Activated B cell treated with CpG ODN at 0.5 μM for 24 hours (primary cell): ENCODE measurements around the gene GSE1. TPM values are rescaled to one million over a fixed set of nuclear protein-coding genes. Genes with fewer than 3 reads are reported as not detected.

Experiments
- ATAC-seq: fragments of 200-7000 bp; cut with Tn5 transposase; one replicate; pipeline ENCODE4 v1.10.0; 2021; ENCODE audit warnings: low read depth, mild to moderate bottlenecking, moderate library complexity
- CTCF ChIA-PET: fragments of 350-600 bp; sonication (Branson Sonifier 250); formaldehyde crosslinking; loops from one replicate; lab custom pipeline; 2021; ENCODE audit warnings: antibody characterized with exemption; lab: Charles Lee
- POLR2A ChIA-PET: fragments of 350-600 bp; sonication (Branson Sonifier 250); formaldehyde crosslinking; loops from one replicate; lab custom pipeline; 2021; ENCODE audit warnings: antibody characterized with exemption; lab: Charles Lee
- DNase-seq: peaks from one replicate; pipeline ENCODE4 v3.0.0; 2022
- H3K27ac Mint-ChIP-seq: one replicate; pipeline ENCODE4 v1.8.0; 2020; ENCODE audit warnings: mixed read lengths
- H3K27me3 Mint-ChIP-seq: one replicate; pipeline ENCODE4 v1.8.0; 2021; ENCODE audit warnings: mixed read lengths
- H3K36me3 Mint-ChIP-seq: one replicate; pipeline ENCODE4 v1.8.0; 2021; ENCODE audit warnings: low read depth, mixed read lengths
- H3K4me1 Mint-ChIP-seq: one replicate; pipeline ENCODE4 v1.8.0; 2021; ENCODE audit warnings: mixed read lengths
- H3K4me3 Mint-ChIP-seq: one replicate; pipeline ENCODE4 v1.8.0; 2020; ENCODE audit warnings: mild to moderate bottlenecking, mixed read lengths
- H3K9me3 Mint-ChIP-seq: one replicate; pipeline ENCODE4 v1.8.0; 2020; ENCODE audit warnings: mixed read lengths
- CTCF ChIP-seq: fragments of 200-600 bp; IDR thresholded peaks from one replicate; pipeline ENCODE4 v1.8.0; 2022; ENCODE audit warnings: antibody characterized with exemption, mild to moderate bottlenecking
- intact Hi-C: fragments of 100-400 bp; cut with micrococcal nuclease; formaldehyde crosslinking; loops from one replicate; pipeline ENCODE4 v1.15.1; 2024
- total RNA-seq: library from RNA; stranded (reverse); gene quantifications from 2 replicates; pipeline ENCODE4 v1.2.3, GENCODE V29; 2022

Gene GSE1
- total RNA-seq, 1 donor from 2014 or later = 48.3 TPM

- ATAC-seq = no peak
- H3K4me1 Mint-ChIP-seq = no peaks in the 10 kb centered on the region
- DNase-seq = no peak
- ChIA-PET POLR2A (interaction anchor here (0.7 kb wide), 1 partner anchor 12 kb away, joined by 8 read pairs; no protein-coding TSS in a partner anchor), CTCF (no interaction called here)
- H3K36me3 Mint-ChIP-seq = peaks cover 20% of the 10 kb centered on the region
- no peaks in the 10 kb centered on the region for H3K9me3 Mint-ChIP-seq
- no peak overlapping the region for H3K27ac Mint-ChIP-seq
- H3K4me3 Mint-ChIP-seq = no peak overlapping the region
- intact Hi-C loops = no loop called here
- no peak for TF ChIP-seq CTCF
- no peaks in the 10 kb centered on the region for H3K27me3 Mint-ChIP-seq
Observed at GRCh38 chr16:85706449-85707034, 93.4 kb downstream of the GSE1 start.

GRCh38 chr16:85707528-85708095 is 94.5 kb downstream of the GSE1 start:
- TF ChIP-seq CTCF = no peak
- no peak for DNase-seq
- intact Hi-C loops = no loop called here
- no peak for ATAC-seq
- H3K9me3 Mint-ChIP-seq = peaks cover 4% of the 10 kb centered on the region
- ChIA-PET CTCF (no interaction called here), POLR2A (no interaction called here)
- H3K36me3 Mint-ChIP-seq = peaks cover 31% of the 10 kb centered on the region
- no peaks in the 10 kb centered on the region for H3K27me3 Mint-ChIP-seq
- no peak overlapping the region for H3K4me3 Mint-ChIP-seq
- no peak overlapping the region for H3K27ac Mint-ChIP-seq
- no peaks in the 10 kb centered on the region for H3K4me1 Mint-ChIP-seq

GRCh38 chr16:85708338-85708737 is 95.2 kb downstream of the GSE1 start:
- ChIA-PET CTCF (interaction anchor here (1.0 to 1.1 kb wide), 2 partner anchors 9 to 52 kb away, joined by 3 to 4 read pairs; no protein-coding TSS in a partner anchor), POLR2A (no interaction called here)
- DNase-seq (no peak), ATAC-seq (no peak)
- Mint-ChIP-seq H3K36me3 (peaks cover 36% of the 10 kb centered on the region), H3K27me3 (no peaks in the 10 kb centered on the region), H3K27ac (no peak overlapping the region), H3K4me1 (no peaks in the 10 kb centered on the region), H3K9me3 (peaks cover 4% of the 10 kb centered on the region), H3K4me3 (no peak overlapping the region)
- no peak for TF ChIP-seq CTCF
- intact Hi-C loops = no loop called here

- CTCF ChIA-PET = no interaction called here
- ATAC-seq = no peak
Observed at GRCh38 chr16:85709766-85710585, 96.9 kb downstream of the GSE1 start.

More at GRCh38 chr16:85709766-85710585, 96.9 kb downstream of the GSE1 start:
- no peaks in the 10 kb centered on the region for H3K27me3 Mint-ChIP-seq
- POLR2A ChIA-PET = no interaction called here
- intact Hi-C loops = no loop called here
- no peaks in the 10 kb centered on the region for H3K4me1 Mint-ChIP-seq
- DNase-seq = no peak
- no peak for TF ChIP-seq CTCF
- no peak overlapping the region for H3K27ac Mint-ChIP-seq
- peaks cover 4% of the 10 kb centered on the region for H3K9me3 Mint-ChIP-seq
- H3K36me3 Mint-ChIP-seq = peaks cover 38% of the 10 kb centered on the region
- no peak overlapping the region for H3K4me3 Mint-ChIP-seq
